Lower leg skin (tissue), 4 donors: ENCODE measurements around the gene MAP3K5. TPM values are rescaled to one million over a fixed set of nuclear protein-coding genes. Genes with fewer than 3 reads are reported as not detected.

Source experiments
- DNase-seq, 2 donors: peaks; one replicate each; pipeline ENCODE4 v3.0.0-alpha.2; 2019; ENCODE audit warnings: low spot score in 2 of 2
- H3K4me3 ChIP-seq: fragments of 200-600 bp; sonication (generic); 2 replicates; pipeline ENCODE4 v1.5.1; 2017; ENCODE audit warnings: mild to moderate bottlenecking, low read depth; ENCODE audit not compliant: poor library complexity, severe bottlenecking
- CTCF ChIP-seq, 3 donors: fragments of 450-650 bp; IDR thresholded peaks; one replicate each; pipeline ENCODE4 v1.5.1; 2016; ENCODE audit warnings: antibody characterized with exemption in 3 of 3, mild to moderate bottlenecking in 3 of 3, moderate library complexity in 2 of 3
- POLR2A ChIP-seq, 2 donors: fragments of 450-650 bp; IDR thresholded peaks; one replicate each; pipeline ENCODE4 v1.6.1; 2016 to 2017; ENCODE audit warnings: antibody characterized with exemption in 2 of 2, mild to moderate bottlenecking in 1 of 2, moderate library complexity in 1 of 2
- WGBS, 2 donors: methylation state at CpG; one replicate each; pipeline ENCODE4 v1.1.5; 2018; 5-methylcytosine and 5-hydroxymethylcytosine counted together
- intact Hi-C: fragments of 100-400 bp; cut with DNase I; formaldehyde crosslinking; loops from one replicate; pipeline ENCODE4 v1.15.0; 2023; ENCODE audit warnings: low total_unique reads
- total RNA-seq, 4 donors: library from RNA; depleted of rRNA; stranded (reverse); fragments of >200 nt; gene quantifications; one replicate each; pipeline ENCODE4 v1.1.0, GENCODE V29; 2016

MAP3K5 gene
- total RNA-seq, 4 donors from 2014 or later, result 18.9 to 35.2 (median 27.0) TPM

- no peak for DNase-seq
- WGBS, 2 donors, result 82 to 94% methylated on average over 4 of the region's 4 CpGs
- no peak overlapping the region for H3K4me3 ChIP-seq
- intact Hi-C loops, result no loop called here
- TF ChIP-seq POLR2A (IDR thresholded peaks at IDR 0.05) (no peak), CTCF (IDR thresholded peaks at IDR 0.05) (no peak)
These were observed 70.8 kb downstream of the MAP3K5 start for GRCh38 chr6:136721467-136721866.

GRCh38 chr6:136720045-136720770, 72.1 kb downstream of the MAP3K5 start:
- no peak overlapping the region for H3K4me3 ChIP-seq
- TF ChIP-seq POLR2A (IDR thresholded peaks at IDR 0.05) (no peak), CTCF (IDR thresholded peaks at IDR 0.05) (no peak)
- no peak for DNase-seq
- intact Hi-C loops, result no loop called here
- WGBS, 2 donors, result 88 to 89% methylated on average over 13 of the region's 13 CpGs

- TF ChIP-seq POLR2A (IDR thresholded peaks at IDR 0.05) (no peak), CTCF (IDR thresholded peaks at IDR 0.05) (no peak)
- DNase-seq, result no peak
- no peak overlapping the region for H3K4me3 ChIP-seq
- intact Hi-C loops, result no loop called here
- WGBS, 2 donors, result 62 to 72% methylated on average over 2 of the region's 2 CpGs
These were observed 72.8 kb downstream of the MAP3K5 start for GRCh38 chr6:136719280-136720044.

- 80 to 87% methylated on average over 1 of the region's 1 CpG for WGBS, 2 donors
These were observed 73.8 kb downstream of the MAP3K5 start for GRCh38 chr6:136718476-136718875.

GRCh38 chr6:136717716-136717990, 74.6 kb downstream of the MAP3K5 start:
- no peak overlapping the region for H3K4me3 ChIP-seq
- 21 to 24% methylated on average over 1 of the region's 1 CpG for WGBS, 2 donors
- intact Hi-C loops, result no loop called here
- DNase-seq, result no peak
- TF ChIP-seq CTCF (IDR thresholded peaks at IDR 0.05), result no peak
- TF ChIP-seq POLR2A (IDR thresholded peaks at IDR 0.05), result no peak

More at GRCh38 chr6:136718476-136718875, 73.8 kb downstream of the MAP3K5 start:
- intact Hi-C loops, result no loop called here
- no peak overlapping the region for H3K4me3 ChIP-seq
- no peak for TF ChIP-seq POLR2A (IDR thresholded peaks at IDR 0.05)
- no peak for TF ChIP-seq CTCF (IDR thresholded peaks at IDR 0.05)
- DNase-seq, result no peak
